Nephron (organoid): Measurements from ENCODE around the gene WFDC5.
"Not testable (repeated sequence)": the region's sequence is repeated elsewhere in the genome, so short reads cannot be mapped to it uniquely, and the experiment has no call there.

ENCODE experiments used
- H3K27ac Mint-ChIP-seq, 3 experiments: 2 replicates each; pipeline ENCODE4 v1.8.0; 2020; ENCODE audit warnings: mixed read lengths in 3 of 3, mild to moderate bottlenecking in 2 of 3, moderate library complexity in 1 of 3
- H3K27me3 Mint-ChIP-seq: 2 replicates; pipeline ENCODE4 v1.8.0; 2021; ENCODE audit warnings: low read depth, mild to moderate bottlenecking, moderate library complexity, mixed read lengths
- H3K36me3 Mint-ChIP-seq: 2 replicates; pipeline ENCODE4 v1.8.0; 2020; ENCODE audit warnings: low read depth, mixed read lengths
- H3K4me1 Mint-ChIP-seq: 2 replicates; pipeline ENCODE4 v1.8.0; 2020; ENCODE audit warnings: mixed read lengths
- H3K4me3 Mint-ChIP-seq, 3 experiments: 2 replicates each; pipeline ENCODE4 v1.8.0; 2020; ENCODE audit warnings: mild to moderate bottlenecking in 3 of 3, mixed read lengths in 3 of 3, moderate library complexity in 2 of 3
- H3K9me3 Mint-ChIP-seq: 2 replicates; pipeline ENCODE4 v1.8.0; 2020; ENCODE audit warnings: mixed read lengths
- TF ChIP-seq, protein P1 (sequence below), 3 experiments: fragments of 200-600 bp; sonication (generic); IDR thresholded peaks; one replicate each; pipeline ENCODE4 v1.5.0; 2021; ENCODE audit warnings: antibody characterized with exemption in 3 of 3; ENCODE audit not compliant: unreplicated experiment in 3 of 3

The WFDC5 gene

DNA sequence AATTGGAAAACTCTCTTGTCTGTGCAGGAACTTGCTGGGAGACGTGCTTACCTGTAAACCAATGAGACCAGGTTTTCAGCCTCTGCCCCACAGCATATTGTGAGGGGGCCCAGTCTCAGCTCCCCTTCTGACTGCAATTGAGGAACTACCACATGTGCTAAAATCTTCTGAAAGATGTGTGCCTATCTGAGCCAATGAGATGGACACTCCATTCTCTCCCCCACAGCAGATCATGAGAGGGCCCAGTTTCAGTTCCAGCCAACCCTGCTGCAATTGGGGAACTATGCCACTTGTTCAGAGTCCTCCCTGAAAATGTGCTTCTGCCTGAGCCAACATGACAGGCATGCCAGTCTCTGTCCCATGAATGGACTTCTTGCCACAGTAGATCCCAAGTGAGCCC is 38.8 kb upstream of the WFDC5 start:
- Mint-ChIP-seq H3K9me3 (peaks cover 15% of the 10 kb centered on the region), H3K4me3 (no peak overlapping the region), H3K4me1 (no peaks in the 10 kb centered on the region), H3K27ac (no peak overlapping the region), H3K27me3 (peaks cover 24% of the 10 kb centered on the region), H3K36me3 (no peaks in the 10 kb centered on the region)
- TF ChIP-seq, protein P1, sequence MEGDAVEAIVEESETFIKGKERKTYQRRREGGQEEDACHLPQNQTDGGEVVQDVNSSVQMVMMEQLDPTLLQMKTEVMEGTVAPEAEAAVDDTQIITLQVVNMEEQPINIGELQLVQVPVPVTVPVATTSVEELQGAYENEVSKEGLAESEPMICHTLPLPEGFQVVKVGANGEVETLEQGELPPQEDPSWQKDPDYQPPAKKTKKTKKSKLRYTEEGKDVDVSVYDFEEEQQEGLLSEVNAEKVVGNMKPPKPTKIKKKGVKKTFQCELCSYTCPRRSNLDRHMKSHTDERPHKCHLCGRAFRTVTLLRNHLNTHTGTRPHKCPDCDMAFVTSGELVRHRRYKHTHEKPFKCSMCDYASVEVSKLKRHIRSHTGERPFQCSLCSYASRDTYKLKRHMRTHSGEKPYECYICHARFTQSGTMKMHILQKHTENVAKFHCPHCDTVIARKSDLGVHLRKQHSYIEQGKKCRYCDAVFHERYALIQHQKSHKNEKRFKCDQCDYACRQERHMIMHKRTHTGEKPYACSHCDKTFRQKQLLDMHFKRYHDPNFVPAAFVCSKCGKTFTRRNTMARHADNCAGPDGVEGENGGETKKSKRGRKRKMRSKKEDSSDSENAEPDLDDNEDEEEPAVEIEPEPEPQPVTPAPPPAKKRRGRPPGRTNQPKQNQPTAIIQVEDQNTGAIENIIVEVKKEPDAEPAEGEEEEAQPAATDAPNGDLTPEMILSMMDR (IDR thresholded peaks at IDR 0.05; ENCODE audit: unreplicated experiment in 3 of 3) = no peak

DNA sequence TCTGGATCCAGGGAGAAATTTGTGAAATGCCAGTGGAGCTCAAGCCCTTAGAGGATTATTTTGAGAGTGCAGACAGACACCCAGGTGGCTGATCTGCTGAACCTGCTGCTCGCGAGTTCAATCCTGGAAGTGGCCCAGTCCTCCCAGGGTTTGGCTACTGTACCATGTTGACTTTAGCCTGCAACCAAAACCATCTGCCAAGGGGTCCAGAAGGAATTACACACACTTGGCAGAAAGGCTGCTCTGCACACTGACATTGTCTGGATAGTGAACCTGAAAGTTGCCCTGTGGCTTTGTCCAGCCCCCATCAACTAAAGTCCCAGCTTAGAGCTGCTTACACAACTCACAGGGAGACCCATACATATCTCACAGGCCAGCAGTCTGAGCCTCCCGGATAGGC is 38.2 kb upstream of the WFDC5 start:
- Mint-ChIP-seq H3K27ac (no peak overlapping the region), H3K4me3 (no peak overlapping the region), H3K9me3 (peaks cover 9% of the 10 kb centered on the region), H3K27me3 (peaks cover 28% of the 10 kb centered on the region), H3K4me1 (no peaks in the 10 kb centered on the region), H3K36me3 (no peaks in the 10 kb centered on the region)
- TF ChIP-seq, protein P1 (IDR thresholded peaks at IDR 0.05; ENCODE audit: unreplicated experiment in 3 of 3) = no peak

DNA sequence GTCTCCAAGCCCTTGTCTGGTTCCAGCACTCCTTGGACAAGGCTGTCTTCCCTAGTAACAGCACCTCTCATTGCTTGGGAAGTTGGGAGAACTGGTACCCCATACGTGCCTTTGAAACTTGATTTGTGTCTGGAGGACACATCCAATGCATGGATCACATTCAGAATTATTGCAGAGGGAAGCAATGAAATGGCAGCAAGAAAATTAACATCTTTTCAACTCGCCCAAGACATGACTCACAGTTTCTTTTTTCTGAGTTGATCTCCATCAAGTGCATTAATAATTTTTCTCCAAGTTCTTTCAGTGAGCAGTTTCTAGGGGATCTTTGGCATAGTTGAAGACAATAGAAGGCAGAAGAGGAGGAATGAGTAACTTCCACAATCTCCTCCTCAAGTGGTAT is 37.4 kb upstream of the WFDC5 start:
- H3K4me3 Mint-ChIP-seq = no peak overlapping the region
- no peak overlapping the region for H3K27ac Mint-ChIP-seq

DNA sequence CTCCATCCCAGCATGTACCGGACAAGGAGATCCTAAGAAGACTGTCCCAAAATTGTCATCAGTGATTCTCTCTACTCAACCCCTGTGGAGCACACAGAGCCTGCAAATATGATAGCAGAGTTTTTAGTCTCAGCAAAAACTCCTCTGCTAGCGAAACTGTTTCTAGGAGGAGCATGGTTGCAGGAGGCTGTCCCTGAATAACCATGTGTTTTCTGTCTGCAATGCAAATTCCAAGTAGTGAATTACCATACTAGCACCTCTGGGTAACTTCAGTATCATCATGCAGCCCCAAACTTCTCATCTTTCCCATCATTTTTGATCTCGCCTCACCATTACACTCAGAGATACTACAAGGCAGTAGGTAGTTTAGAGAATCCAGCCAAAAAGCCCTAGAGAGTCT is 34.1 kb upstream of the WFDC5 start:
- H3K4me3 Mint-ChIP-seq = no peak overlapping the region
- H3K36me3 Mint-ChIP-seq = no peaks in the 10 kb centered on the region
- TF ChIP-seq, protein P1 (IDR thresholded peaks at IDR 0.05; ENCODE audit: unreplicated experiment in 3 of 3) = no peak
- H3K9me3 Mint-ChIP-seq = no peaks in the 10 kb centered on the region
- no peaks in the 10 kb centered on the region for H3K4me1 Mint-ChIP-seq
- H3K27me3 Mint-ChIP-seq = peaks cover 43% of the 10 kb centered on the region
- H3K27ac Mint-ChIP-seq = no peak overlapping the region

More for the DNA sequence above, 37.4 kb upstream of the WFDC5 start:
- peaks cover 8% of the 10 kb centered on the region for H3K9me3 Mint-ChIP-seq
- H3K36me3 Mint-ChIP-seq = no peaks in the 10 kb centered on the region
- H3K27me3 Mint-ChIP-seq = peaks cover 32% of the 10 kb centered on the region
- TF ChIP-seq, protein P1 (IDR thresholded peaks at IDR 0.05; ENCODE audit: unreplicated experiment in 3 of 3) = no peak
- H3K4me1 Mint-ChIP-seq = no peaks in the 10 kb centered on the region

DNA sequence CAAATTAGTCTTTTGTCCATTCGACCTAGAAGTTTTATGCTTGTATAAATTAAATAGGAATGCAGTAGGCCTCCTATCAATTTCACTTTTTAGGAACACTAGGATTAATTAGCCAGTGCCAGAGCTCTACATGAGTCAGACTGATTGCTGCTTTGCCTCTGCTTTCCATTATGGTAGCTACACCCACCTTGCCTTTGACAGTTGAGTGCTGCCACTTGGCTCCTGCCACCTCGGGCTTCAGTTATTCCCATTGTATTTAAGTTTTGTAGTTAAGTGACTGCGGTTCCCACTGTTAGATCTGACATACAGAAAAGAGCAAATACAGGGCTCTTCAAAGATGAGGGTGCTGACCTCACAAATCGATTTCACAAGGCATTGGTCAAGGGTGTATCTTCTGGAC is 25.9 kb upstream of the WFDC5 start:
- no peaks in the 10 kb centered on the region for H3K4me1 Mint-ChIP-seq
- H3K27ac Mint-ChIP-seq = no peak overlapping the region
- H3K36me3 Mint-ChIP-seq = no peaks in the 10 kb centered on the region
- H3K27me3 Mint-ChIP-seq = peaks cover 21% of the 10 kb centered on the region
- TF ChIP-seq, protein P1 (IDR thresholded peaks at IDR 0.05; ENCODE audit: unreplicated experiment in 3 of 3) = no peak
- no peaks in the 10 kb centered on the region for H3K9me3 Mint-ChIP-seq
- no peak overlapping the region for H3K4me3 Mint-ChIP-seq

DNA sequence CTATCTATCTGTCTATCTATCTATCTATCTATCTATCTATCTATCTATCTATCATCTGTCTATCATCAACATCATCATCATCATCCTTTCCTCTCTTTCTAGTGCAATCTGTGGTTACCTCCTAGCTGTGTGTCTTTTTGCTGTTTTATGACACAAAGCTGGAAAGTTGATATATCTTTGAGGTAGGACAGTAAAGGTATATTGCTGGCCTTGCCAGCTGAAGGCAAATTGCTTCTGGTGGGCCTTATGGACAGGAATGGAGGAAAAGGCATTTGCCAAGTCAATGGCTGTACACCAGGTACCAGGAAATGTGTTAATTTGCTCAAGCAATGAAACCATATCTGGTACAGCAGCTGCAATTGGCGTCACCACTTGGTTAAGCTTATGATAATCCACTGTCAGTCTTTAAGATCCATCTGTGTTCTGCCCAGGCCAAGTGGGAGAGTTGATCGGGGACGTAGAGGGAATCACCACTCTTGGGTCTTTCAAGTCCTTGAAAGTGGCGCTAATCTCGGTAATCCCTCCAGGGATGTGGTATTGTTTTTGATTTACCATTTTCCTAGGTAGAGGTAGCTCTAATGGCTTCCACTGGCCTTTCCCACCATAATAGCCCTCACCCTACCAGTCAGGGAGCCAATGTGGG is 24.9 kb upstream of the WFDC5 start:
- not testable (repeated sequence) for H3K36me3 Mint-ChIP-seq, H3K27ac Mint-ChIP-seq

More for the DNA sequence above, 24.9 kb upstream of the WFDC5 start:
- H3K4me3 Mint-ChIP-seq, H3K4me1 Mint-ChIP-seq, H3K9me3 Mint-ChIP-seq: not testable (repeated sequence)
- peaks cover 14% of the 10 kb centered on the region for H3K27me3 Mint-ChIP-seq
